T follicular helper cell (primary cell): ENCODE data around the gene PWP2.
"Not testable (repeated sequence)": the region's sequence is repeated elsewhere in the genome, so short reads cannot be mapped to it uniquely, and the experiment has no call there.

ENCODE experiments used
- DNase-seq: peaks from one replicate; pipeline ENCODE4 v3.0.0-alpha.2; 2020; ENCODE audit warnings: low read depth

Gene PWP2

GRCh38 chr21:44083631-44084291 is 23.4 kb upstream of the PWP2 start:
- DNase-seq, result peak; percentile 66

DNA sequence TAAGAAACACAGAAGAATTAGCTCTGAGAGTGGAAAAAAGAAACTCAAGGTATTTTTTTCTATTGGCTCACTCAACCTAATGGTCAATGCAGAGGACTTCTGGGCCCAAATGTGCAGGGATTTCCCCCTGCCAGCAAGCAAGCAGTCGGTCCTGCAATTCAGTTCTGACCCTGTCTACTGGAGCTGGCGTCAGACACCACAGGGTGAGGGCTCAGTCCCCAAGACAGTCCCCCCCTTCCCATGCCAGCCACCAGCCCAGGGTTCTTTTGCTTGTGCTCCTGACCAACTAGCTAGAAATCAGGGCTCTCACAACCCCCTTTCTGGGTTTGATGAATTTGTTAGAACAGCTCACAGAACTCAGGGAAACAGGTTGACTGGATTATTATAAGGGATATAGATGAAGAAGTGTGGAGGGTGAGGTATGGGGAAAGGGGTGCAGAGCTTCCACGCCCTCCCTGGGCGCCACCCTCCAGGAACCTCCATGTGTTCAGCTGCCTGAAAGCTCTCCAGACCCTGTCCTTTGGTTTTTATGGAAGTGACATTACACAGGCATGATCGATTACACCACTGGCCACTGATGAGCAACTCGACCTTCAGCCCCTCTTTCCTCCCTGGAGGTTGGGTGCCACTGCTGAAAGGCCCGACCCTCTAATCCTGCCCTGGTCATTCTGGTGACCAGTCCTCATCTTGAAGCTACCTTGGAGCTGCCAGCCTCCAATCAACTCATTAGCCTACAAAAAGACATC is 22.5 kb upstream of the PWP2 start:
- DNase-seq, result no peak

DNA sequence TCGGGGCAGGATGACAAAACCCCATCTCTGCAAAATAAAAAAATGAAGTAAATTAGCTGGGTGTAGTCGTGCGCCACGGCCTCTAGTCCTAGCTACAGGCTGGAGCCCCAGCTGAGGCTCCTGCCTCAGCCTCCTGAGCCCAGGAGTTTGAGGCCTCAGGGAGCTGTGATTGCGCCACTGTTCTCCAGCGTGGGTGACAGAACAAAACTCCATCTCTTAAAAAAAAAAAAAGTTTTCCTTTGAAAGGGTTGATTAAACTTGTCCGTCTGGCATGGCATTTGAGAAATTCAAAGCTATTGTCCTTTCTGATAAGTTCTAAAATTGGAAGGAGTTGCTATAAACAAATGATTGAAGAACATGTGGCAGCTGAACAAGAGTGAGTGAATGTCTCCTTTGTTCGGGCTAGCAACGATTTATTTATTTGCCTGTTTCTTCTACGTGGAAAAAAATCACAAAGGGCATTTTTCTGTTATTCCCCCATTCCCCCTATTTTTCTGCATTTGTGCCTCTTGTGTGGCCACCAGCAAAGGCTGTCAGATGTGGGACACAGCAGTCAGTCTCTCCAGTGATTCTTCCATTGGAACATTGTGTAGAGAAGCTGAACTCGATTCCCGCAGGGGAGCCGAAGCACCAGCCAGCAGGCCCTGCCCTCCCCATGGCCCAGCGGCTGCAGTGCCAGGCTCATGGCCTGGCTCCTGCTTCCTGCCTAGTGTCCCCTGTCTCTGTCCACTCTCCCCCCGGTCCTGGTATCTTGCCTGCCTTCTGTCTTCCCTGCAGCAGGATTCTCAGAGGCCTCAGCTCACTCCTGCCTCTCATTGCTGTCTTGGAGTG is 21.5 kb upstream of the PWP2 start:
- DNase-seq, result no peak

GRCh38 chr21:44086636-44087425 is 20.4 kb upstream of the PWP2 start:
- DNase-seq, result no peak

DNA sequence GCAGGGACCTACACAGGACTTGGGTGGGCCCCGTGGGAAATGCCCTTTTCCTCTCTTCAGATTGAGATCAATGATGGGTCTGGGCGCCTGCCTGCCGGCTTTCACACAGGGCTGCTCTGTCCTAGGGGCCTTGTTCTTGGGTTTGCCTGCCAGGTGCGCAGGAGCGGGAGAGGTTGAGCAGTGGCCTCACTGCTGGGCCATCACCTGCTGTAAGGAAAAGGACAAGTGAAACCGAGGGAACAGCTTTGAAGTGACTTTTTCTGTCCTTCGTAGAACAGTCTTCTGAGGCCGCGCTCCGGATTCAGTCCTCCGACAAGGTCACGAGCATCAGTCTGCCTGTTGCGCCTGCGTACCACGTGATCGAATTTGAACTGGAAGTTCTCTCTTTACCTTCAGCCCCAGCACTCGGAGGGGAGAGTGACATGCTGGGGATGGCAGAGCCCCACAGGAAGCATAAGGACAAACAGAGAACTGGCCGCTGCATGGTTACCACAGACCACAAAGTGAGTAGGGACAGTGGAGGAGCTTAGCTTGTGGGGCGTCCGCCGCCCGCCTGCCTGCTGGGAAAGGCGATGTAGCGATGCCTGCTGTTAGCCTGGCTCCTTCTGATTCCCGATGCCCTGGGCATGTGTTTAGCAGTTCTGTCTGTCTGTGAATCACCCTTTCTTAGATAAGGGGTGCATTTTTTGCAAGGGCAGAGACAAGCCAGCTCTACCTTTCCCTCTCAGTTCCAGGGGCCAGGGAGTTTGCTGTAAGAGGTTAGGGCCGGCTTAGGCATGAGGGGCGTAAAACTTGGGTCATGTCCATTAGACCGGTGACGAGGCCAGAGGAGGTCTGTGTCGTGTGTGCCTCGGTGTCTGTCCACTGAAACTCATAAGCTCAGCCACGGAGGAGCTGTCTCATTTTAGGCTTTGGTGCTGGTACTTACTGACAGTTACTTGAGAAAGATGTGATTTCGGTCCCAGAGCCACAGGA is 19.5 kb upstream of the PWP2 start:
- no peak for DNase-seq

DNA sequence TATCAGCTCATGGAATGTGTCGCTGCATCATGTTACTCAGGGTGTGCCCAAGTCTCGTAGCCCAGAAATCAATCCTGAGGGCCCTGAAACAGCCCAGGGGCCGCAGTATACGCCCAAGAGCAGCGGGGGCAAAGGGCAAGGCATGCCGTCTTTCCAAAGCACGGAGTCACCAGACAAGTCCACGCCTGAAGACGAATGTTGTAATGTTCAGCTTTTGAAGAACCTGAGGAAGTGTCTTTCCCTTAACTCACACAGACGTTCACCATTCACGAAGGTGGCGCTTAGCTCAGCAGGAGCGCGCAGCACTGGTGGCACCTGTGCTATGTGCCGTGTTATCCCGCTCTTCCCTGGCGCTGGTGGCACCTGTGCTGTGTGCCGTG is 18.8 kb upstream of the PWP2 start:
- no peak for DNase-seq

DNA sequence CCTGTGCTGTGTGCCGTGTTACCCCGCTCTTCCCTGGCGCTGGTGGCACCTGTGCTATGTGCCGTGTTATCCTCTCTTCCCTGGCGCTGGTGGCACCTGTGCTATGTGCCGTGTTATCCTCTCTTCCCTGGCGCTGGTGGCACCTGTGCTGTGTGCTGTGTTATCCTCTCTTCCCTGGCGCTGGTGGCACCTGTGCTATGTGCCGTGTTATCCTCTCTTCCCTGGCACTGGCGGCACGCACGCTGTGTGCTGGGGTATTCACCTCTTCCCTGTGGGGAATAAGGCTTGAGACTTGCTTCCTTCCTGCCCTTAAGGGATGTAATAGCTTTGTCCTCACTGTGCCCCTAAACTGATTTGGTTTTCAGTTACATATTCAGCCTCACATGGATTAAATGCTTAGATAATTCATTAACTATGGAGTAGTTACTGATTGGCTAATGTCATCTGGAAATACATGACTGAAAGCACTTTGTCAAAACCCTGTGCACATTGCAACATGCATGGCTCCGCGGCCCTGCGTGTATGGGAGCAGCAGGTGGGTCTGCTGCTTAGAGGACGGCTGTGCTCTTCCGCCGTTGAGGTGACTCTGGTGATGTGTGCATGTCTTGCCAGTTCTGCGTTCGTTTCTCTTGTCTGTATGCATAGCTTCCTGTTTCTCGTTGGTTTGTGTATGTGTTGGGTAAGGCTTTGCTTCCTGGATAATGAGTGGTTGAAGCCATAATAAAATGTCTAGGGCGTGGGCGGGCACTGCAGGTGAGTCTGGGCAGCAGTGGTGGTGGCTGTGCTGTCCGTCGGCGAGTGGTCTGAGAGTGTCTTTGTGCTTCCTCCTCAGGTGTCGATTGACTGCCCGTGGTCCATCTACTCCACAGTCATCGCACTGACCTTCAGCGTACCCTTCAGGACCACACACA is 17.9 kb upstream of the PWP2 start:
- peak; percentile 46 for DNase-seq

DNA sequence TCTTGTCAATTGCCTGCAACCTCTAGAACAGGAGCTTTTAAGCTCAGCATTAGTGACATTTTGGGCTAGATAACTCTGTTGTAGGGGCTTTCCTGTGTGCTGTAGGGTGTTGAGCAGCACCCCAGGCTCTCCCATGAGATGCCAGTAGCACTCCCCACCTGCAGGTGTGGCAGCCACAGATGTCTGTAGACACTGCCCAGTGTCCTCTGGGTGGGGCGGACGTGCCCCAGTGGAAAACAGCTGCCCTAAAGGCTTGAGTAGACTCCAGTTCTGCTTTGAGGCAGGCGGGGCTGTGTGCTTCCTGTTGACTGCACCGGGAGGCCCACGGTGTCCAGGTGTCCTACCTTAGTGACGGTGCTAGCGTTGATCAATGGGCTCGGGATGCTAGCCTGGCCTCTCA is 16.9 kb upstream of the PWP2 start:
- DNase-seq, result no peak

DNA sequence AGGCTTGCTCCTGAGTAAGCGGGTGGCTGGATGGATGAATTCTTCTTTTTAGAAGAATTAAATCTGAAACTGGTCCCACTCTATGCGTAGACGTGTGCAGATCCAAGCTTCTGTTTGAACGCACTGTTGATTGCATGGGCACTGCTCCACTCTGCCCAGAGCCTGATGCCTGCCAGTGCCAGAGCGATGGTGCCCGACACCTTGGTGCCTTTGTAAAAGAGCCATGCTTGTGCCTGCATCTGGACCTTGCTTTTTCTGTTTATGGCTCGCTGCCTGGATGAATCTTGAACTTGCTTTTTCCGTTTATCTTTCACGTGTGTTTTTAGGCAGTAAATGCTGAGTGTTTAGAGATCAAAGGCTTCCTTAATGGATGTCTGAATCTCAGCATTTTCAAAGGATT is 15.0 kb upstream of the PWP2 start:
- no peak for DNase-seq

DNA sequence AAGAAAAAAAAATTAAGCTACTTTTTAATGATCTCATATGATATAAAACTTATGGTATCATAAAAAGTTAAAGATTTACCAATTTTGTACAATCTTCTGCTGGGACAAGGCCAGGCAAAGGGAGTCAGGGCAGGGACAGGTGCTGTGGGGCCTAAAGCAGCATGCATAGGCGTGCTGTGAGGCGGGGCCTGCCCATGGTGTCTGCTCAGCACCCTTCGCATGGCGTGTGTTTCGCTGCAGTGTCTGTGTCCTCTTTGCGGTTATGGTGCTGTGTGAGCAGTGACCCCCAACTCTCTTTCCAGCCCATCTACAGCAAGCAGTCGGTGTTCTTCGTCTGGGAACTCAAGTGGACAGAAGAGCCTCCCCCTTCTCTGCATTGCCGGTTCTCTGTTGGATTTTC is 13.4 kb upstream of the PWP2 start:
- DNase-seq, result no peak

- DNase-seq, result no peak
Observed at GRCh38 chr21:44094832-44095231, 12.4 kb upstream of the PWP2 start.

DNA sequence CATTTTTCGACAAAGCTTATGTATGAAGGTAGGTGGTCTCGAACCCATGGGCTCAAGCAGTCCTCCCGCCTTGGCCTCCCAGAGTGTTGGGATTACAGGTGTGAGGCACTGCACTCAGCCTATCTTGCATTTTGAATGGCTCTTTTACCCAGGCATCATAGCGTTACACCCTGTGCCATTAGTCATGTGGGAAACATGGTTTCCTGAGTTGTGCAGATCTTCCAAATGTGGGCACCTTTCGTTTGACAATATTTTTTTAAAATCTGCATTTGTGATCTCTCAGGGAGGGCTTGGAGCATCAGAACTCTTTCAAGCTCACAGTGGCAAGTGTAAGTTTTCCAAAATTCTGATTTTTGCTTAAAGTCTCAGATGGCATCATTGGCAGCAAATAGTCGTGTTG is 8.7 kb upstream of the PWP2 start:
- DNase-seq, result not testable (repeated sequence)

DNA sequence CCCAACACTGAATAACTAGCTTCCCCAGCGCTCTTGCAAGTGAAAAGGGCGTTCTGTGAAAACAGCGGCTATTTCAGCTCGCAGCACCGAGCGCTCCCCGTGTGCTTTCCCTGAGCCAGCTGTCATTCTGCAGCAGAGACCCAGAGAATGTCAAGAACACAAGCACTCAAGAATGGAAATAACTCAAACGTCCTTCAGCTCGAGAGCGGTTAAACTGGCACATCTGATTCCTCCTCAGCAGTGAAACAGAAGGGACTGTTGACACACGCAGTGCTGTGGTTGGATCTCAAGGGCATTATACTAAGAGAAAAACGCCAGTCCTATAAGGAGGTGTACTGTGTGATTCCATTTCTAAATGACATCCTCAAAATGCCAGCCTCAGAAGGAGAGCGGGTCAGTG is 8.2 kb upstream of the PWP2 start:
- not testable (repeated sequence) for DNase-seq

DNA sequence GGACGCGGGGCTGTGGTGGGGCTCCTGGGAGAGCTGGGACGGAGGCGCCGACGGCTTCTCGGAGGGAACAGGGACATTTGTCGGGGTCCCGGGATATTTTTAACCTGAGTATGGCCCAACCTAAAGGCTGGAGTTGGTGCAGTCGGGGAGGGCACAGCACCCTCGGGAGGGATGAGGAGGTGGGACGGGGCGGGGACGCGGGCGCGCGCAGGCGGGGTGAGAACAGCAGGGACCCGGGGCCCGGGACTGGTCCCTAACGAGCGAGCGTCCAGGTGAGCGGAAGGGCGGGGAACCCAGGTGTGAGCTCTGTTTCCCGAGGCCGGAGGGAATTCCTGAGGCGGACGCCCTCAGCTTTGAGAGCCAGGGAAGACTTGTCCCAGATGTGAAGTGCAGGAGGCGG is 390 bp downstream of the PWP2 start:
- DNase-seq, result not testable (repeated sequence)

GRCh38 chr21:44113702-44114371 is 6.6 kb downstream of the PWP2 start:
- DNase-seq, result not testable (repeated sequence)

GRCh38 chr21:44122131-44122530 is 14.9 kb downstream of the PWP2 start:
- DNase-seq, result not testable (repeated sequence)

DNA sequence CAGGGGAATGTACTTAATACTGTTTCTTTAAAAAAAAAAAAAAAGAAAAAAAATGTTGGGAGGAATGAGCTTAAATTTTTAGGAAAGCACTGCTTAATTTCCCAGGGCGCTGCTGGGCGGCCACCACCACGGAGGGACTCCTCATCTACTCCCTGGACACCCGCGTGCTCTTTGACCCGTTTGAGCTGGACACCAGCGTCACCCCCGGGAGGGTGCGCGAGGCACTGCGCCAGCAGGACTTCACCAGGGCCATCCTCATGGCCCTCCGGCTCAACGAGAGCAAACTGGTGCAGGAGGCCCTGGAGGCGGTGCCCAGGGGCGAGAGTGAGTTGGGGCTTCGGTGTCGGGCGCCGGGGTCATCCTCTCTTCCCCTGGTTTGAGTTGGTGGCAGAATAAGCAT is 20.6 kb downstream of the PWP2 start:
- not testable (repeated sequence) for DNase-seq

GRCh38 chr21:44133715-44134057 is 26.5 kb downstream of the PWP2 start:
- DNase-seq, result not testable (repeated sequence)

GRCh38 chr21:44134732-44135131 is 27.5 kb downstream of the PWP2 start:
- not testable (repeated sequence) for DNase-seq
